ENCODE results near the gene ACRBP.

- TF ChIP-seq ZFX (IDR thresholded peaks at IDR 0.05) = no peak
- TF ChIP-seq, protein P1, sequence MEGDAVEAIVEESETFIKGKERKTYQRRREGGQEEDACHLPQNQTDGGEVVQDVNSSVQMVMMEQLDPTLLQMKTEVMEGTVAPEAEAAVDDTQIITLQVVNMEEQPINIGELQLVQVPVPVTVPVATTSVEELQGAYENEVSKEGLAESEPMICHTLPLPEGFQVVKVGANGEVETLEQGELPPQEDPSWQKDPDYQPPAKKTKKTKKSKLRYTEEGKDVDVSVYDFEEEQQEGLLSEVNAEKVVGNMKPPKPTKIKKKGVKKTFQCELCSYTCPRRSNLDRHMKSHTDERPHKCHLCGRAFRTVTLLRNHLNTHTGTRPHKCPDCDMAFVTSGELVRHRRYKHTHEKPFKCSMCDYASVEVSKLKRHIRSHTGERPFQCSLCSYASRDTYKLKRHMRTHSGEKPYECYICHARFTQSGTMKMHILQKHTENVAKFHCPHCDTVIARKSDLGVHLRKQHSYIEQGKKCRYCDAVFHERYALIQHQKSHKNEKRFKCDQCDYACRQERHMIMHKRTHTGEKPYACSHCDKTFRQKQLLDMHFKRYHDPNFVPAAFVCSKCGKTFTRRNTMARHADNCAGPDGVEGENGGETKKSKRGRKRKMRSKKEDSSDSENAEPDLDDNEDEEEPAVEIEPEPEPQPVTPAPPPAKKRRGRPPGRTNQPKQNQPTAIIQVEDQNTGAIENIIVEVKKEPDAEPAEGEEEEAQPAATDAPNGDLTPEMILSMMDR (conservative IDR thresholded peaks at IDR 0.05) = no peak
Measured at GRCh38 chr12:6620885-6621274, 26.4 kb downstream of the ACRBP start.

Data from C4-2B (cell line).